ENCODE data around the gene UBXN10. TPM values are rescaled to one million over a fixed set of nuclear protein-coding genes. Genes with fewer than 3 reads are reported as not detected.

UBXN10 gene
- total RNA-seq, 1 experiment from 2014 or later = 0.05 TPM

DNA sequence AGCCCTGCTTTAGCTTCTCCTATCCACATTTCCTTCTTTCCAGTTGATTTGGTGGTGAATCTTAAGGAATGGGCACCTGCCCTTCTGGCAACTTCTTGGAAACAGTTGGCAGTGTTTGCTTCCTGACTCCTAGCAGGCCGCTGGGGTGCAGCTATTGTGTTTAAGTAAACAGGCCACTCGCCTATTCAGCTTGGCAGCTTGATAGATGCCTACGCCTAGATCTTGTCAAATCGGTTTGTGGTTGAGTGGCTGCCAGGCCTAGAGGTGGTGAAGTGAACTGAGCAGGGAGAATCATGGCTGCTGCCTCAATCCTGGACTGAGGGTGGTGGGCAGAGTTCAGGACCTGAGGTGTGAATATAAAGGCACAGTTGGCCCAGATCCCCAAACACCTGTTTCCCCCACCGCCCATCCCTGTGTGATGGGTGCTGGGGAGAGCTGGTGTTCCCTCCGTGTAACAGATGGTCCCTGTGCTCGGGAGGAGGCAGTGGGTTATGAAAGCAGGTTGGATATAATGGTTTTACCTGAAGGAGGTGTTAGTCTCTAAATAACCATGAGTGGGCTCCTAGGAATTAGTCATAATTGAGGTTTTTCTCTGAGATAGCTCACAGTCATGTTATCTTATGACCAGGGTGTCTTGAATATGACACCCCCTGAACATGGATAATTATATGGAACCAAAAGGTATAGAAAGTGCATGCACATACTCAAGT is 1.4 kb downstream of the UBXN10 start:
- in situ Hi-C loops (cut with HindIII; ENCODE audit: low pct_unique_long_range_greater_than_20kb, low sequenced_read_pairs) = no loop called here
- TF ChIP-seq, protein P1, sequence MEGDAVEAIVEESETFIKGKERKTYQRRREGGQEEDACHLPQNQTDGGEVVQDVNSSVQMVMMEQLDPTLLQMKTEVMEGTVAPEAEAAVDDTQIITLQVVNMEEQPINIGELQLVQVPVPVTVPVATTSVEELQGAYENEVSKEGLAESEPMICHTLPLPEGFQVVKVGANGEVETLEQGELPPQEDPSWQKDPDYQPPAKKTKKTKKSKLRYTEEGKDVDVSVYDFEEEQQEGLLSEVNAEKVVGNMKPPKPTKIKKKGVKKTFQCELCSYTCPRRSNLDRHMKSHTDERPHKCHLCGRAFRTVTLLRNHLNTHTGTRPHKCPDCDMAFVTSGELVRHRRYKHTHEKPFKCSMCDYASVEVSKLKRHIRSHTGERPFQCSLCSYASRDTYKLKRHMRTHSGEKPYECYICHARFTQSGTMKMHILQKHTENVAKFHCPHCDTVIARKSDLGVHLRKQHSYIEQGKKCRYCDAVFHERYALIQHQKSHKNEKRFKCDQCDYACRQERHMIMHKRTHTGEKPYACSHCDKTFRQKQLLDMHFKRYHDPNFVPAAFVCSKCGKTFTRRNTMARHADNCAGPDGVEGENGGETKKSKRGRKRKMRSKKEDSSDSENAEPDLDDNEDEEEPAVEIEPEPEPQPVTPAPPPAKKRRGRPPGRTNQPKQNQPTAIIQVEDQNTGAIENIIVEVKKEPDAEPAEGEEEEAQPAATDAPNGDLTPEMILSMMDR (IDR thresholded peaks at IDR 0.05) = no peak
- H3K27ac ChIP-seq (ENCODE audit: low read length) = no peak overlapping the region
- intact Hi-C loops (cut with micrococcal nuclease; ENCODE audit: unreplicated experiment) = no loop called here
- no peak overlapping the region for H3K4me3 ChIP-seq (ENCODE audit: low read depth in 2 of 2, low read length in 2 of 2)
- DNase-seq (ENCODE audit: low read depth, low spot score) (no peak), ATAC-seq (no peak)
- H3K36me3 ChIP-seq (ENCODE audit: control insufficient read depth, insufficient read depth, low read length) = no peaks in the 10 kb centered on the region
- no TSS peak for BruUV-seq (replicated peaks)
- H3K9me3 ChIP-seq (ENCODE audit: control insufficient read depth, insufficient read depth, low read depth, low read length) = no peaks in the 10 kb centered on the region
- CTCF ChIA-PET = interaction anchor here (0.6 kb wide), 1 partner anchor 380 kb away, joined by 4 read pairs; no protein-coding TSS in a partner anchor
- POLR2A ChIA-PET = no interaction called here
- no peaks in the 10 kb centered on the region; the same call in 1 of the 2 replicates for H3K4me1 ChIP-seq (ENCODE audit: control insufficient read depth, insufficient read depth, low read length)
- H3K27me3 ChIP-seq (ENCODE audit: control insufficient read depth, insufficient read depth, low read length) = peaks cover 39% of the 10 kb centered on the region

GRCh38 chr1:20187813-20188454 is 2.0 kb downstream of the UBXN10 start:
- in situ Hi-C loops (cut with HindIII; ENCODE audit: low pct_unique_long_range_greater_than_20kb, low sequenced_read_pairs) = no loop called here
- no peak overlapping the region for H3K27ac ChIP-seq (ENCODE audit: low read length)
- H3K27me3 ChIP-seq (ENCODE audit: control insufficient read depth, insufficient read depth, low read length) = peaks cover 39% of the 10 kb centered on the region
- POLR2A ChIA-PET = no interaction called here
- no peaks in the 10 kb centered on the region; the same call in 1 of the 2 replicates for H3K4me1 ChIP-seq (ENCODE audit: control insufficient read depth, insufficient read depth, low read length)
- no peaks in the 10 kb centered on the region for H3K9me3 ChIP-seq (ENCODE audit: control insufficient read depth, insufficient read depth, low read depth, low read length)
- ATAC-seq = no peak
- intact Hi-C loops (cut with micrococcal nuclease; ENCODE audit: unreplicated experiment) = no loop called here
- TF ChIP-seq, protein P2, sequence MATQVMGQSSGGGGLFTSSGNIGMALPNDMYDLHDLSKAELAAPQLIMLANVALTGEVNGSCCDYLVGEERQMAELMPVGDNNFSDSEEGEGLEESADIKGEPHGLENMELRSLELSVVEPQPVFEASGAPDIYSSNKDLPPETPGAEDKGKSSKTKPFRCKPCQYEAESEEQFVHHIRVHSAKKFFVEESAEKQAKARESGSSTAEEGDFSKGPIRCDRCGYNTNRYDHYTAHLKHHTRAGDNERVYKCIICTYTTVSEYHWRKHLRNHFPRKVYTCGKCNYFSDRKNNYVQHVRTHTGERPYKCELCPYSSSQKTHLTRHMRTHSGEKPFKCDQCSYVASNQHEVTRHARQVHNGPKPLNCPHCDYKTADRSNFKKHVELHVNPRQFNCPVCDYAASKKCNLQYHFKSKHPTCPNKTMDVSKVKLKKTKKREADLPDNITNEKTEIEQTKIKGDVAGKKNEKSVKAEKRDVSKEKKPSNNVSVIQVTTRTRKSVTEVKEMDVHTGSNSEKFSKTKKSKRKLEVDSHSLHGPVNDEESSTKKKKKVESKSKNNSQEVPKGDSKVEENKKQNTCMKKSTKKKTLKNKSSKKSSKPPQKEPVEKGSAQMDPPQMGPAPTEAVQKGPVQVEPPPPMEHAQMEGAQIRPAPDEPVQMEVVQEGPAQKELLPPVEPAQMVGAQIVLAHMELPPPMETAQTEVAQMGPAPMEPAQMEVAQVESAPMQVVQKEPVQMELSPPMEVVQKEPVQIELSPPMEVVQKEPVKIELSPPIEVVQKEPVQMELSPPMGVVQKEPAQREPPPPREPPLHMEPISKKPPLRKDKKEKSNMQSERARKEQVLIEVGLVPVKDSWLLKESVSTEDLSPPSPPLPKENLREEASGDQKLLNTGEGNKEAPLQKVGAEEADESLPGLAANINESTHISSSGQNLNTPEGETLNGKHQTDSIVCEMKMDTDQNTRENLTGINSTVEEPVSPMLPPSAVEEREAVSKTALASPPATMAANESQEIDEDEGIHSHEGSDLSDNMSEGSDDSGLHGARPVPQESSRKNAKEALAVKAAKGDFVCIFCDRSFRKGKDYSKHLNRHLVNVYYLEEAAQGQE (IDR thresholded peaks at IDR 0.05; ENCODE audit: insufficient read depth in 1 of 2, low read depth in 2 of 2, low read length in 1 of 2) = no peak
- TF ChIP-seq POLR2AphosphoS5 (IDR thresholded peaks at IDR 0.05; ENCODE audit: low read depth, low read length) (no peak), TCF7L2 (IDR thresholded peaks at IDR 0.05; ENCODE audit: low read depth, low read length) (no peak), SIN3A (IDR thresholded peaks at IDR 0.05; ENCODE audit: borderline replicate concordance, insufficient read depth, low read depth, low read length) (no peak)
- TF ChIP-seq, protein P1 (IDR thresholded peaks at IDR 0.05) = no peak
- H3K4me3 ChIP-seq (ENCODE audit: low read depth in 2 of 2, low read length in 2 of 2) = no peak overlapping the region
- no TSS peak for BruUV-seq (replicated peaks)
- no peak for DNase-seq (ENCODE audit: low read depth, low spot score)
- no peaks in the 10 kb centered on the region for H3K36me3 ChIP-seq (ENCODE audit: control insufficient read depth, insufficient read depth, low read length)
- CTCF ChIA-PET = interaction anchor here (0.6 kb wide), 2 partner anchors 294 to 381 kb away, joined by 3 to 4 read pairs; no protein-coding TSS in a partner anchor
